A549 (cell line): ENCODE data around the gene CMTR1. TPM values are rescaled to one million over a fixed set of nuclear protein-coding genes. Genes with fewer than 3 reads are reported as not detected.

ENCODE experiments used
- ATAC-seq, 2 experiments: fragments of 200-7000 bp in 1 of 2; fragments of >200 bp in 1 of 2; cut with Nextera tagmentation in 1 of 2; cut with Tn5 transposase in 1 of 2; 3 replicates each; pipeline versions ENCODE4 v1.8.0 to v1.9.1; 2018 to 2020; ENCODE audit warnings: mild to moderate bottlenecking in 1 of 2, moderate library complexity in 1 of 2
- CTCF ChIA-PET: fragments of 300-600 bp; sonication (Branson Sonifier 250); formaldehyde crosslinking; extraction: SDS; loops from one replicate; lab custom pipeline; 2021; ENCODE audit warnings: antibody characterized with exemption, inconsistent platforms; lab: Yijun Ruan, JAX
- POLR2A ChIA-PET: fragments of 350-600 bp; formaldehyde crosslinking; extraction: SDS; loops from one replicate; lab custom pipeline; 2021; ENCODE audit warnings: antibody characterized with exemption, inconsistent platforms; lab: Yijun Ruan, JAX
- DNase-seq, 2 experiments: peaks; one replicate each; pipeline versions ENCODE4 v3.0.0 to v3.0.0-alpha.2; 2011 to 2016; ENCODE audit warnings: low read depth in 1 of 2, low spot score in 1 of 2
- FAIRE-seq: peaks from 2 replicates; lab custom pipeline; 2011; peaks lifted over from hg19 to GRCh38; lab: Jason Lieb, UNC
- H3K27ac ChIP-seq, 2 experiments: fragments of >200 bp; sonication (Bioruptor Twin); formaldehyde crosslinking; 3 replicates each; pipeline ENCODE4 v1.5.1; 2016 to 2017
- H3K4me1 ChIP-seq: fragments of >200 bp; sonication (Bioruptor Twin); formaldehyde crosslinking; 3 replicates; pipeline ENCODE4 v1.6.1; 2016
- H3K4me2 ChIP-seq: fragments of >200 bp; sonication (Bioruptor Twin); formaldehyde crosslinking; 3 replicates; pipeline ENCODE4 v1.6.1; 2016
- H3K4me3 ChIP-seq: fragments of >200 bp; sonication (Bioruptor Twin); formaldehyde crosslinking; 3 replicates; pipeline ENCODE4 v1.5.1; 2016
- H3K9me3 ChIP-seq: fragments of >200 bp; sonication (Bioruptor Twin); formaldehyde crosslinking; 3 replicates; pipeline ENCODE4 v1.6.1; 2016
- CBX8 ChIP-seq: fragments of 200-600 bp; sonication (generic); IDR thresholded peaks from 2 replicates; pipeline ENCODE4 v1.6.1; 2016
- CEBPB ChIP-seq, 2 experiments: fragments of >200 bp in 1 of 2; sonication (Bioruptor Twin) in 1 of 2; formaldehyde crosslinking in 1 of 2; IDR thresholded peaks; 2 replicates each; pipeline ENCODE4 v1.6.1; 2012 to 2016
- EHF ChIP-seq: fragments of 250-450 bp; sonication (Bioruptor Pico); IDR thresholded peaks from 2 replicates; pipeline ENCODE4 v1.5.0; 2020; ENCODE audit warnings: mild to moderate bottlenecking
- EHMT2 ChIP-seq: fragments of 200-600 bp; sonication (generic); IDR thresholded peaks from 2 replicates; pipeline ENCODE4 v1.6.1; 2016; ENCODE audit warnings: antibody characterized with exemption, low read depth, mild to moderate bottlenecking, moderate library complexity
- HDAC2 ChIP-seq: fragments of 200-600 bp; sonication (generic); IDR thresholded peaks from 2 replicates; pipeline ENCODE4 v1.6.1; 2016
- HOXB13 ChIP-seq: fragments of 250-450 bp; sonication (Bioruptor Pico); IDR thresholded peaks from 2 replicates; pipeline ENCODE4 v1.5.0; 2020; ENCODE audit warnings: low read depth, mild to moderate bottlenecking, moderate library complexity
- MAFK ChIP-seq: fragments of 450-650 bp; IDR thresholded peaks from 2 replicates; pipeline ENCODE4 v1.6.1; 2014; ENCODE audit not compliant: partially characterized antibody
- MAZ ChIP-seq: fragments of 150-350 bp; IDR thresholded peaks from 2 replicates; pipeline ENCODE4 v1.6.1; 2014; ENCODE audit warnings: antibody characterized with exemption, low read depth, low read length, borderline replicate concordance
- NFE2L2 ChIP-seq: fragments of 150-350 bp; conservative IDR thresholded peaks from 2 replicates; pipeline ENCODE4 v1.6.1; 2014; ENCODE audit warnings: low read length
- NPAS2 ChIP-seq: fragments of 250-450 bp; sonication (Bioruptor Pico); IDR thresholded peaks from 2 replicates; pipeline ENCODE4 v1.8.0; 2022; ENCODE audit warnings: mild to moderate bottlenecking, moderate library complexity, borderline replicate concordance
- POLR2AphosphoS2 ChIP-seq: conservative IDR thresholded peaks from 2 replicates; pipeline ENCODE4 v1.6.1; 2012; ENCODE audit warnings: low read length, improper control_type of control experiment, inconsistent platforms
- RAD21 ChIP-seq, 2 experiments: fragments of >200 bp in 1 of 2; sonication (Bioruptor Twin) in 1 of 2; formaldehyde crosslinking in 1 of 2; IDR thresholded peaks in 1 of 2; conservative IDR thresholded peaks in 1 of 2; 2 replicates in 1 of 2; 3 replicates in 1 of 2; pipeline ENCODE4 v1.6.1; 2012 to 2018; ENCODE audit warnings: inconsistent platforms in 1 of 2
- RCOR1 ChIP-seq: fragments of 150-350 bp; IDR thresholded peaks from 2 replicates; pipeline ENCODE4 v1.6.1; 2014; ENCODE audit warnings: antibody characterized with exemption, low read length, low read depth
- SREBF2 ChIP-seq: fragments of 450-650 bp; IDR thresholded peaks from 2 replicates; pipeline ENCODE4 v1.6.1; 2014; ENCODE audit warnings: mild to moderate bottlenecking, moderate library complexity
- TFCP2L1 ChIP-seq: fragments of 250-450 bp; sonication (Bioruptor Pico); IDR thresholded peaks from 2 replicates; pipeline ENCODE4 v1.5.0; 2021; ENCODE audit warnings: mild to moderate bottlenecking
- TP53 ChIP-seq: fragments of 250-450 bp; sonication (Bioruptor Pico); IDR thresholded peaks from 2 replicates; pipeline ENCODE4 v1.5.0; 2021; ENCODE audit warnings: mild to moderate bottlenecking, moderate library complexity
- USF2 ChIP-seq: fragments of 450-650 bp; IDR thresholded peaks from 2 replicates; pipeline ENCODE4 v1.6.1; 2014; ENCODE audit warnings: antibody characterized with exemption
- ZC3H11A ChIP-seq: fragments of 450-650 bp; IDR thresholded peaks from 2 replicates; pipeline ENCODE4 v1.6.1; 2014; ENCODE audit warnings: antibody characterized with exemption, mild to moderate bottlenecking
- ZNF302 ChIP-seq: fragments of 250-450 bp; sonication (Bioruptor Pico); IDR thresholded peaks from 2 replicates; pipeline ENCODE4 v1.9.0; 2021; ENCODE audit warnings: inconsistent platforms, mild to moderate bottlenecking, moderate library complexity
- WGBS: methylation state at CpG from one replicate; pipeline ENCODE4 v1.1.6; 2017; ENCODE audit errors: missing lambda C conversion rate; 5-methylcytosine and 5-hydroxymethylcytosine counted together
- polyA plus RNA-seq, 4 experiments: library from polyadenylated mRNA; depleted of rRNA in 3 of 4; stranded (reverse); fragments of >200 nt; fragmentation: RNase III in 1 of 4; extraction: RNeasy Plus Mini Kit Qiagen cat#74134 plus additional on column Dnase treatment in 1 of 4; gene quantifications; 2 replicates in 3 of 4; 3 replicates in 1 of 4; pipeline ENCODE4 v1.2.3, GENCODE V29; 2011 to 2017
- TF ChIP-seq, protein P1 (sequence below): IDR thresholded peaks from 2 replicates; pipeline ENCODE4 v1.6.1; 2012
- TF ChIP-seq, protein P2 (sequence below): fragments of >200 bp; sonication (Bioruptor Twin); formaldehyde crosslinking; IDR thresholded peaks from 3 replicates; pipeline ENCODE4 v1.5.1; 2016
- TF ChIP-seq, protein P3 (sequence below): fragments of 250-450 bp; sonication (Bioruptor Pico); IDR thresholded peaks from 2 replicates; pipeline ENCODE4 v1.5.0; 2020; ENCODE audit warnings: low read depth, mild to moderate bottlenecking, moderate library complexity

Gene CMTR1
- polyA plus RNA-seq, 2 of the 4 experiments (the other 2 are of a cell fraction), result 17.0 to 17.8 TPM

DNA sequence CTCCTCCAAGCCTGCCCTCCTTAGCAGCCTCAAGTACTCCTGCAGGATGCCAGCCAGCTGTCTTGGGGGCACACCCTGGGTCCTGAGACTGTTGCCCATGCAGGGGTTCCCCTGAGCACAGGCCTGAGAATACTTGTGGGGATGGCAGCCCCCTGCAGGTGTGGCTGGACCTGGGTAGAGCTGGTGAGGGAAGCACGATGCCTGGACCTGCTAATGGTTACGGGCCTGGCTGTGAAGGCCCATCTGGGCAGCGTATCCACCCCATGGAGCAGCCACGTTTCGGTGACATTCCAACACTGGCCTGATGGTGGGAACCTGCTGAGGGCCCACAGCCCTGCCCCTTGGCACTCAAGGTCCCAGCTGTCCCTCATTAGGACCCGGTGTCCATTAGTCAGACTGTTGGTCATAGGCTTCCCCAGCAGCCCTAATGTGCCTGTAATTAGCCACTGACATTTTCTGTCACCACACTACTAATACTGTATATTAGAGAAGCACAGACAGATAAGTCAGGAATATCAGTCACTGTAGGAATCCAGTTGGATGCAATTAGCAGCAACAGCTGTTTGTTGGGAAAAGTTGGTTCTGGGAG, 46.3 kb downstream of the CMTR1 start:
- ATAC-seq (no peak), FAIRE-seq (no peak), DNase-seq (no peak)
- TF ChIP-seq EHMT2 (no peak), EHF (CRISPR knock-in tag) (no peak), POLR2AphosphoS2 (no peak), USF2 (no peak), ZC3H11A (no peak), NFE2L2 (no peak), RAD21 (conservative IDR thresholded peaks at IDR 0.05 in 1 of 2, IDR thresholded peaks at IDR 0.05 in 1 of 2) (no peak), RCOR1 (no peak)
- TF ChIP-seq, protein P1, sequence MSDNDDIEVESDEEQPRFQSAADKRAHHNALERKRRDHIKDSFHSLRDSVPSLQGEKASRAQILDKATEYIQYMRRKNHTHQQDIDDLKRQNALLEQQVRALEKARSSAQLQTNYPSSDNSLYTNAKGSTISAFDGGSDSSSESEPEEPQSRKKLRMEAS, result no peak
- ChIA-PET POLR2A (no interaction called here), CTCF (interaction anchor here (1.2 to 2.7 kb wide), 4 partner anchors 13 to 212 kb away, joined by 3 to 11 read pairs (median 6); partner anchors contain the start of gene CCDC167)
- Histone ChIP-seq H3K9me3 (no peaks in the 10 kb centered on the region), H3K4me2 (no peak overlapping the region), H3K27ac (no peak overlapping the region), H3K4me1 (no peaks in the 10 kb centered on the region), H3K4me3 (no peak overlapping the region)
- 100% methylated on average over 2 of the region's 6 CpGs for WGBS

- CTCF ChIA-PET, result interaction anchor here (0.9 to 2.0 kb wide), 4 partner anchors 20 to 212 kb away, joined by 3 to 11 read pairs (median 4); partner anchors contain the start of gene CCDC167
- no peak for FAIRE-seq
- no peak overlapping the region for H3K27ac ChIP-seq
- H3K4me3 ChIP-seq, result no peak overlapping the region
- TF ChIP-seq HDAC2 (no peak), MAZ (no peak), POLR2AphosphoS2 (no peak), TFCP2L1 (CRISPR knock-in tag) (no peak), TP53 (CRISPR knock-in tag) (no peak), NPAS2 (CRISPR knock-in tag) (no peak), HOXB13 (CRISPR knock-in tag) (no peak), CEBPB (IDR thresholded peaks at IDR 0.05) (no peak)
- TF ChIP-seq, protein P2, sequence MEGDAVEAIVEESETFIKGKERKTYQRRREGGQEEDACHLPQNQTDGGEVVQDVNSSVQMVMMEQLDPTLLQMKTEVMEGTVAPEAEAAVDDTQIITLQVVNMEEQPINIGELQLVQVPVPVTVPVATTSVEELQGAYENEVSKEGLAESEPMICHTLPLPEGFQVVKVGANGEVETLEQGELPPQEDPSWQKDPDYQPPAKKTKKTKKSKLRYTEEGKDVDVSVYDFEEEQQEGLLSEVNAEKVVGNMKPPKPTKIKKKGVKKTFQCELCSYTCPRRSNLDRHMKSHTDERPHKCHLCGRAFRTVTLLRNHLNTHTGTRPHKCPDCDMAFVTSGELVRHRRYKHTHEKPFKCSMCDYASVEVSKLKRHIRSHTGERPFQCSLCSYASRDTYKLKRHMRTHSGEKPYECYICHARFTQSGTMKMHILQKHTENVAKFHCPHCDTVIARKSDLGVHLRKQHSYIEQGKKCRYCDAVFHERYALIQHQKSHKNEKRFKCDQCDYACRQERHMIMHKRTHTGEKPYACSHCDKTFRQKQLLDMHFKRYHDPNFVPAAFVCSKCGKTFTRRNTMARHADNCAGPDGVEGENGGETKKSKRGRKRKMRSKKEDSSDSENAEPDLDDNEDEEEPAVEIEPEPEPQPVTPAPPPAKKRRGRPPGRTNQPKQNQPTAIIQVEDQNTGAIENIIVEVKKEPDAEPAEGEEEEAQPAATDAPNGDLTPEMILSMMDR, result no peak
- TF ChIP-seq, protein P3, sequence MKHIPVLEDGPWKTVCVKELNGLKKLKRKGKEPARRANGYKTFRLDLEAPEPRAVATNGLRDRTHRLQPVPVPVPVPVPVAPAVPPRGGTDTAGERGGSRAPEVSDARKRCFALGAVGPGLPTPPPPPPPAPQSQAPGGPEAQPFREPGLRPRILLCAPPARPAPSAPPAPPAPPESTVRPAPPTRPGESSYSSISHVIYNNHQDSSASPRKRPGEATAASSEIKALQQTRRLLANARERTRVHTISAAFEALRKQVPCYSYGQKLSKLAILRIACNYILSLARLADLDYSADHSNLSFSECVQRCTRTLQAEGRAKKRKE (CRISPR knock-in tag), result no peak
- no peak for ATAC-seq
- no peak for DNase-seq
- 80% methylated on average over 1 of the region's 1 CpG for WGBS
- POLR2A ChIA-PET, result no interaction called here
- no peaks in the 10 kb centered on the region for H3K4me1 ChIP-seq
- H3K4me2 ChIP-seq, result no peak overlapping the region
- no peaks in the 10 kb centered on the region for H3K9me3 ChIP-seq
These were observed 47.2 kb downstream of the CMTR1 start for GRCh38 chr6:37480118-37480736.

GRCh38 chr6:37480951-37481534, 48.0 kb downstream of the CMTR1 start:
- WGBS, result 87% methylated on average over 7 of the region's 7 CpGs
- TF ChIP-seq CBX8, result no peak
- no peak for TF ChIP-seq SREBF2
- TF ChIP-seq MAFK, result no peak
- no peak for TF ChIP-seq ZNF302 (CRISPR knock-in tag)
- TF ChIP-seq POLR2AphosphoS2, result no peak
- no peak for TF ChIP-seq MAZ
- no peak for FAIRE-seq
- no peaks in the 10 kb centered on the region for H3K4me1 ChIP-seq
- H3K27ac ChIP-seq, result no peak overlapping the region
- no peak for DNase-seq
- ATAC-seq, result no peak
- H3K4me3 ChIP-seq, result no peak overlapping the region
- H3K9me3 ChIP-seq, result no peaks in the 10 kb centered on the region
- CTCF ChIA-PET, result interaction anchor here (0.8 to 1.4 kb wide), 5 partner anchors 57 to 211 kb away, joined by 3 to 5 read pairs (median 3); no protein-coding TSS in a partner anchor
- no peak overlapping the region for H3K4me2 ChIP-seq
- POLR2A ChIA-PET, result no interaction called here
